PC-9 (cell line): ENCODE results near the gene SFSWAP. TPM values are rescaled to one million over a fixed set of nuclear protein-coding genes. Genes with fewer than 3 reads are reported as not detected.

Experiments
- BruUV-seq: library from RNA; stranded (reverse); fragments of 400-500 nt; replicated peaks from 2 replicates; lab custom pipeline; 2021; lab: Mats Ljungman, UMichigan
- CTCF ChIA-PET: fragments of 300-600 bp; sonication (Branson Sonifier 250); formaldehyde crosslinking; loops from one replicate; lab custom pipeline; 2022; ENCODE audit warnings: antibody characterized with exemption; lab: Charles Lee
- POLR2A ChIA-PET: fragments of 300-600 bp; sonication (Branson Sonifier 250); formaldehyde crosslinking; loops from one replicate; lab custom pipeline; 2022; ENCODE audit warnings: antibody characterized with exemption; ENCODE audit not compliant: unreplicated experiment; lab: Charles Lee
- DNase-seq, 2 experiments: peaks; one replicate each; pipeline versions ENCODE4 v3.0.0 to v3.0.0-alpha.2; 2015 to 2022; ENCODE audit warnings: mixed read lengths in 1 of 2
- H2AFZ ChIP-seq: fragments of 200-600 bp; sonication (generic); 2 replicates; pipeline ENCODE4 v1.8.1; 2017; ENCODE audit warnings: antibody characterized with exemption
- H3F3A ChIP-seq: fragments of 200-600 bp; sonication (generic); 2 replicates; pipeline ENCODE4 v1.8.1; 2017; ENCODE audit warnings: antibody characterized with exemption, mild to moderate bottlenecking, low read depth; ENCODE audit not compliant: insufficient read depth
- H3K27ac ChIP-seq: fragments of 200-600 bp; sonication (generic); 2 replicates; pipeline ENCODE4 v1.6.1; 2016; ENCODE audit warnings: mixed run types
- H3K27me3 ChIP-seq: fragments of 200-600 bp; sonication (generic); 2 replicates; pipeline ENCODE4 v1.6.1; 2016; ENCODE audit warnings: low read depth, mixed run types; ENCODE audit not compliant: insufficient read depth
- H3K36me3 ChIP-seq: fragments of 200-600 bp; sonication (generic); 2 replicates; pipeline ENCODE4 v1.6.1; 2016; ENCODE audit warnings: low read depth, mixed run types
- H3K4me1 ChIP-seq: fragments of 200-600 bp; sonication (generic); replicated peaks from 2 replicates; pipeline ENCODE4 v1.6.1; 2016; ENCODE audit warnings: mixed run types; ENCODE audit not compliant: insufficient read depth
- H3K4me2 ChIP-seq: fragments of 200-600 bp; sonication (generic); 2 replicates; pipeline ENCODE4 v1.6.1; 2017; ENCODE audit warnings: mixed run types
- H3K4me3 ChIP-seq: fragments of 200-600 bp; sonication (generic); 2 replicates; pipeline ENCODE4 v1.6.1; 2016; ENCODE audit warnings: mixed run types
- H3K79me2 ChIP-seq: fragments of 200-600 bp; sonication (generic); 2 replicates; pipeline ENCODE4 v1.6.1; 2017; ENCODE audit warnings: low read depth, mixed run types
- H3K9me2 ChIP-seq: fragments of 200-600 bp; sonication (generic); 2 replicates; pipeline ENCODE4 v1.8.1; 2017; ENCODE audit warnings: mild to moderate bottlenecking; ENCODE audit not compliant: insufficient read depth
- H3K9me3 ChIP-seq: fragments of 200-600 bp; sonication (generic); 2 replicates; pipeline ENCODE4 v1.8.1; 2016; ENCODE audit warnings: low read depth; ENCODE audit not compliant: insufficient read depth
- H4K20me1 ChIP-seq: fragments of 200-600 bp; sonication (generic); 2 replicates; pipeline ENCODE4 v1.8.1; 2017; ENCODE audit not compliant: insufficient read depth
- EZH2 ChIP-seq: fragments of 200-600 bp; sonication (generic); IDR thresholded peaks from 2 replicates; pipeline ENCODE4 v1.8.0; 2017; ENCODE audit warnings: antibody characterized with exemption, low read depth
- intact Hi-C: fragments of 100-400 bp; cut with micrococcal nuclease; formaldehyde crosslinking; loops from one replicate; pipeline ENCODE4 v1.10.0; 2022; ENCODE audit not compliant: unreplicated experiment
- total RNA-seq: library from RNA; stranded (reverse); gene quantifications from 2 replicates; pipeline ENCODE4 v1.2.3, GENCODE V29; 2021
- TF ChIP-seq, protein P1 (sequence below): fragments of 200-600 bp; sonication (generic); conservative IDR thresholded peaks from 2 replicates; pipeline ENCODE4 v1.6.1; 2017; ENCODE audit warnings: mixed run types, antibody characterized with exemption, mild to moderate bottlenecking, moderate library complexity

The SFSWAP gene
- total RNA-seq, 1 experiment from 2014 or later, result 40.7 TPM

DNA sequence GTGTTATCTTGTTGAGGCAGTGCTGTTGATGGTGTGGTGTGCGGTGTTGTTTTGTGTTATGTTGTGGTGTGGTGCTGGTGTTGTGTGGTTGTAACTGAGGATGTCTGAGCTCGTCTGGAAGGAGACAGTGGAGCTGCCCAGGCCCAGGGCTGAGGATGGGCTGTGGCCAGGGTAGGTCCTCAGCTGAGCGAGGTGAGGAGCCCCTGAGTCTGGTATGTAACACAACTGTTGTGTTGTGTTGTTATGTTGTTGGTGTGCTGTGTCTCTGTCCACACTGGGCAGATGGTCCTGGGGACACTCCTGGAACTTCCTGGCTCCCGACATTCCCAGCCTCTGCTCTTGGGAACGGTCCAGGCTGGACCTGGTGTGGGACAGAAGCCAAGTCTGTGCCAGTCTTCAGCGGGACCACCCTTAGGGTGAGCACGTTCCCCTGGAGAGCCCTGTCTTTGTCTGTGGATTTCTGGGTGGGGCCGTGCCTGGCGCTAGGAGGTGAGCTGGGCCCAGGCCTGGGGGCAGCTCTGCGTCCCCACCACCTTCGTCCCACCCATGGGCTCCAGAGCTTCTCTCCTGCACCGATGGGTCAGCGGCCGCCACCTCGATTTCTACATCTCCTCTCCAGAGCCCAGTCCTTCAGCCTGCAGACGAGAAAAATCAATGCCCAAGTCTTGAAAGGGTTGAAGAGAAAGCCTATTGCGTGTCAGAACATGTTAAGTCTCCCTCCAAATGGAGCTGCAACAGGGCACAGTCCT lies 27.4 kb upstream of the SFSWAP start:
- Histone ChIP-seq H3F3A (peaks cover 2% of the 10 kb centered on the region; the same call in 1 of the 2 replicates), H4K20me1 (no peaks in the 10 kb centered on the region), H3K9me2 (no peaks in the 10 kb centered on the region), H3K9me3 (no peaks in the 10 kb centered on the region), H3K79me2 (no peaks in the 10 kb centered on the region), H3K27ac (no peak overlapping the region), H3K4me3 (no peak overlapping the region), H3K4me2 (no peak overlapping the region), H2AFZ (no peak overlapping the region), H3K36me3 (no peaks in the 10 kb centered on the region), H3K27me3 (peaks cover 82% of the 10 kb centered on the region), H3K4me1 (no peaks in the 10 kb centered on the region)
- CTCF ChIA-PET, result no interaction called here
- no peak for DNase-seq
- POLR2A ChIA-PET, result no interaction called here
- no peak for TF ChIP-seq EZH2
- TF ChIP-seq, protein P1, sequence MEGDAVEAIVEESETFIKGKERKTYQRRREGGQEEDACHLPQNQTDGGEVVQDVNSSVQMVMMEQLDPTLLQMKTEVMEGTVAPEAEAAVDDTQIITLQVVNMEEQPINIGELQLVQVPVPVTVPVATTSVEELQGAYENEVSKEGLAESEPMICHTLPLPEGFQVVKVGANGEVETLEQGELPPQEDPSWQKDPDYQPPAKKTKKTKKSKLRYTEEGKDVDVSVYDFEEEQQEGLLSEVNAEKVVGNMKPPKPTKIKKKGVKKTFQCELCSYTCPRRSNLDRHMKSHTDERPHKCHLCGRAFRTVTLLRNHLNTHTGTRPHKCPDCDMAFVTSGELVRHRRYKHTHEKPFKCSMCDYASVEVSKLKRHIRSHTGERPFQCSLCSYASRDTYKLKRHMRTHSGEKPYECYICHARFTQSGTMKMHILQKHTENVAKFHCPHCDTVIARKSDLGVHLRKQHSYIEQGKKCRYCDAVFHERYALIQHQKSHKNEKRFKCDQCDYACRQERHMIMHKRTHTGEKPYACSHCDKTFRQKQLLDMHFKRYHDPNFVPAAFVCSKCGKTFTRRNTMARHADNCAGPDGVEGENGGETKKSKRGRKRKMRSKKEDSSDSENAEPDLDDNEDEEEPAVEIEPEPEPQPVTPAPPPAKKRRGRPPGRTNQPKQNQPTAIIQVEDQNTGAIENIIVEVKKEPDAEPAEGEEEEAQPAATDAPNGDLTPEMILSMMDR, result no peak
- intact Hi-C loops, result no loop called here
- no TSS peak for BruUV-seq

DNA sequence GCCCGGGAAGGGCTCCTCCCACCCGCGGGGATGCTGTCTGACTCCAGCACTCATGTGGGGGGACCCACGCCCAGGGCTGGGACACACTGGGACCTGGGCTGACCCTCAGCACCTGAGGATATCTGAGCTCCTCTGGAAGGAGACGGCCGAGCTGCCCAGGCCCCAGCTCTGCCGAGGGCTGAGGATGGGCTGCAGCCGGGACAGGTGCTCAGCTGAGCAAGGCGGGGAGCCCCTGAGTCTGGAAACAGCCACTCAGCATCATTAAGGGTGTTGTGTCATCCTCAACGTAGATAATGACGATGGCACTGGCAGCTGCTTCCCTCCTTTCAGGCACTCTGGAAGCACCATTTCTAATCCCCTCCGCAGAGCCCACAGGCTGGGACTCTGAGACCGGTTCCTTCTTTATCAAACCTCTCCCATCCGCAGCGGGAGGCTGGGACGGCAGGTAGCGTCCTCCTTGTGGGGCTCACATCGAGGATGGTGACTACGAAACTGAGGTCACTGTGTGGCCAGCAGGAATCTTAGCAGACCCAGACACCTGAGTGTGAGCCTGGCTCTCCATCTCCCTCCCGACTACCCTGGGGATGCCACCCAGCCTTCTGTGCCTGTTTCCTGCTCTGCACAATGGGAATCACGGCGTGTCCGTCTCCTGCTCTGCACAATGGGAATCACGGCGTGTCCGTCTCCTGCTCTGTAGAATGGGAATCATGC lies 26.7 kb upstream of the SFSWAP start:
- ChIA-PET CTCF (no interaction called here), POLR2A (no interaction called here)
- Histone ChIP-seq H3K9me3 (no peaks in the 10 kb centered on the region), H3K9me2 (no peaks in the 10 kb centered on the region), H3K4me3 (no peak overlapping the region), H3K4me1 (no peaks in the 10 kb centered on the region), H2AFZ (no peak overlapping the region), H3K27ac (no peak overlapping the region), H3F3A (peaks cover 3% of the 10 kb centered on the region; the same call in 1 of the 2 replicates), H3K36me3 (no peaks in the 10 kb centered on the region), H3K4me2 (no peak overlapping the region), H3K27me3 (peaks cover 82% of the 10 kb centered on the region), H3K79me2 (no peaks in the 10 kb centered on the region), H4K20me1 (no peaks in the 10 kb centered on the region)
- TF ChIP-seq, protein P1, result no peak
- TF ChIP-seq EZH2, result no peak
- intact Hi-C loops, result no loop called here
- no TSS peak for BruUV-seq
- DNase-seq, result no peak

DNA sequence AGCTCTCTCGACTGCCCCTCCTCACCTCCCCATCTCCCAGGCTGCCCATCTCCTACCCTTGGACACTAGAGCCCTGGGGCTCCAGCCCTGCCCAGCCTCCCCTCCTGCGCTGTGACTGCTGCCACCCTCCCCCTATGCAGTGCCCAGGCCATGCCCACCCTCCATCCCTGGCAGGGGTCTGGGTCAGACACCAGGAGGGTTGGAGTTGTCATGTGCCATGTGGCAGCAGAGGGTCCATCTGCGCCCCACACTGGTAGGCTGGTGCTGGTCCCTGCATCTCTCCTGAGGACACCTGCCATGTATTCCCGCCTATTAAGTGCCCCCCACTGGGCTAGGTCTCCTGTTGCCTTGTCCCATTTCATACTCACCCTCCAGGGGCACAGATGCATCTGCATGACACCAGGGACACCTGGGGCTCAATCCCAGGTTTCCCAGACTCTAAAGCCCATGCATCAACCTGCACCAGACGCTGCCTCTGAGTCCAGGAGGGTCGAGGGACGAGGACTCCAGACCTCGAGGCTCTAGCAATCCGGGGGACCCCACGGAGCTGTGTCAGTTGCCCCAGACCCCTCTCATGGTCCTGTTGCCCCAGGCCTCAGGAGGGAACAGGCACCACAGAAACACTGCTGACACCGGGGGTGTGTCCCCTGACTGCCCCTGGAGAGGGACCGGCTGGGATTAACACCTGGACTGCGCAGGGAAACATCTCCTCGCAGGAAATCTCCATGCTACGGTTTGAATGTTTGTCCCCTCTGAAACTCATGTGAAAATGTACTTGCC lies 23.4 kb upstream of the SFSWAP start:
- Histone ChIP-seq H3K9me2 (no peaks in the 10 kb centered on the region), H3K27me3 (peaks cover 95% of the 10 kb centered on the region), H2AFZ (no peak overlapping the region), H3K4me2 (no peak overlapping the region), H3K27ac (no peak overlapping the region), H3F3A (peaks cover 3% of the 10 kb centered on the region; the same call in 1 of the 2 replicates), H4K20me1 (no peaks in the 10 kb centered on the region), H3K36me3 (no peaks in the 10 kb centered on the region), H3K9me3 (no peaks in the 10 kb centered on the region), H3K79me2 (no peaks in the 10 kb centered on the region), H3K4me3 (no peak overlapping the region), H3K4me1 (no peaks in the 10 kb centered on the region)
- CTCF ChIA-PET, result no interaction called here
- DNase-seq, result no peak
- BruUV-seq, result no TSS peak
- TF ChIP-seq, protein P1, result no peak
- no peak for TF ChIP-seq EZH2
- POLR2A ChIA-PET, result no interaction called here
- intact Hi-C loops, result no loop called here
